ENCODE data around the gene TEX10. TPM values are rescaled to one million over a fixed set of nuclear protein-coding genes. Genes with fewer than 3 reads are reported as not detected.
A peak's percentile ranks its signal among the peaks of the same experiment; 100 is the strongest.
"Not testable (repeated sequence)": the region's sequence is repeated elsewhere in the genome, so short reads cannot be mapped to it uniquely, and the experiment has no call there.

TEX10 gene
- total RNA-seq, 1 donor from 2014 or later: 33.4 TPM

DNA sequence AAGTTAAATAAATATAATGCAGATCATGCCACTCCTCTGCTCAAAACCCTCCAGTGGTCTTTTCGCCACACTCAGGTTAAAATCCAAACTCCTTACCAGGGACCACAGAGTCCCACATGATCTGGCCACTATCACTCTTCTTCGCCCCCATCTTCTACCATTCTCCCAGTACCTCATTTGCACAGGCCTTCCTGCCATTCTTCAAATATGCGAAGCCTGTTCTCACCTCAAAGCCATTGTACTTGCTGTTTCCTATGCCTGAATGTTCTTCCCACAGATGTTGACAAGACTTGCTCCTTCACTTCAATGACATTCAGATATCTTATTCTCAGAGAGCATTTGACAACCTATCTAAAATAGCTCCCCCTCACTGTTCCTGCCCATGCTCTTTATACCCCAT lies 10.9 kb downstream of the TEX10 start:
- TF ChIP-seq, protein P1, sequence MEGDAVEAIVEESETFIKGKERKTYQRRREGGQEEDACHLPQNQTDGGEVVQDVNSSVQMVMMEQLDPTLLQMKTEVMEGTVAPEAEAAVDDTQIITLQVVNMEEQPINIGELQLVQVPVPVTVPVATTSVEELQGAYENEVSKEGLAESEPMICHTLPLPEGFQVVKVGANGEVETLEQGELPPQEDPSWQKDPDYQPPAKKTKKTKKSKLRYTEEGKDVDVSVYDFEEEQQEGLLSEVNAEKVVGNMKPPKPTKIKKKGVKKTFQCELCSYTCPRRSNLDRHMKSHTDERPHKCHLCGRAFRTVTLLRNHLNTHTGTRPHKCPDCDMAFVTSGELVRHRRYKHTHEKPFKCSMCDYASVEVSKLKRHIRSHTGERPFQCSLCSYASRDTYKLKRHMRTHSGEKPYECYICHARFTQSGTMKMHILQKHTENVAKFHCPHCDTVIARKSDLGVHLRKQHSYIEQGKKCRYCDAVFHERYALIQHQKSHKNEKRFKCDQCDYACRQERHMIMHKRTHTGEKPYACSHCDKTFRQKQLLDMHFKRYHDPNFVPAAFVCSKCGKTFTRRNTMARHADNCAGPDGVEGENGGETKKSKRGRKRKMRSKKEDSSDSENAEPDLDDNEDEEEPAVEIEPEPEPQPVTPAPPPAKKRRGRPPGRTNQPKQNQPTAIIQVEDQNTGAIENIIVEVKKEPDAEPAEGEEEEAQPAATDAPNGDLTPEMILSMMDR (IDR thresholded peaks at IDR 0.05; ENCODE audit: insufficient read depth, low read length, poor library complexity, severe bottlenecking): no peak
- DNase-seq (ENCODE audit: low read depth): no peak
- Histone ChIP-seq H3K4me3 (ENCODE audit: low read depth, low read length) (no peak overlapping the region), H3K36me3 (ENCODE audit: control insufficient read depth, insufficient read depth, low read length) (no peaks in the 10 kb centered on the region), H3K27me3 (ENCODE audit: control insufficient read depth, insufficient read depth, low read length) (no peaks in the 10 kb centered on the region)

DNA sequence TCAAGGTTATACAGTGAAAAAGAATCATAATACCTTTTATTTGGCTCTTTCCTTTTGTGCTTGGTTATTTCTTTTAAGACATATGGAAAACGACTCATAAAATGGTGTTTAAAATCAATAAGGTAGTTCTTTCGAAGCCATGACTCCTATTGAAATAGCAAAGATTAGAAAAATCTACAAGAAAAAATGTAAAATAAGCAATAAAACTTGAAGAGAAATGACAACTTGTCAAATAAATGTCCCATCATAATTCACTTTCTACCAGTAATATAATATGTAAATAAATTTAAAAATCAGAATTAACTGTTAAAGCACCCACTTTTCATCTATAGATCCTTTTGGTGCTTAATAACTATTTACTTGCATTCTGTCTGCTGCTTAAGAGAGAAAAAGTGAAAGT lies 12.5 kb downstream of the TEX10 start:
- Histone ChIP-seq H3K4me3 (ENCODE audit: low read depth, low read length) (no peak overlapping the region), H3K27me3 (ENCODE audit: control insufficient read depth, insufficient read depth, low read length) (no peaks in the 10 kb centered on the region), H3K36me3 (ENCODE audit: control insufficient read depth, insufficient read depth, low read length) (no peaks in the 10 kb centered on the region)
- DNase-seq (ENCODE audit: low read depth): no peak
- TF ChIP-seq, protein P1 (IDR thresholded peaks at IDR 0.05; ENCODE audit: insufficient read depth, low read length, poor library complexity, severe bottlenecking): no peak

DNA sequence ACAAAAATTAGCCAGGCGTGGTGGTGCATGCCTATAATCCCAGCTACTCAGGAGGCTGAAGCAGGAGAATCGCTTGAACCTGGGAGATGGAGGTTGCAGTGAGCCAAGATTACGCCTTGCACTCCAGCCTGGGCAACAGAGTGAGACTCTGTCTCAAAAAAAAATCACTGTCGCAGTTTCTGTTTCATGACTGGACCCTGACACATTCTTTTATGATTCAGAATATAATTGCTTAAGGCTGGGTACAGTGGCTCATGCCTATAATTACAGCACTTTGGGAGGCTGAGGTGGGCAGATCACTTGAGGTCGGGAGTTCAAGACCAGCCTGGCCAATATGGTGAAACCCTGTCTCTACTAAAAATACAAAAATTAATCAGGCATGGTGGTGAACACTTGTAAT lies 14.0 kb downstream of the TEX10 start:
- DNase-seq (ENCODE audit: low read depth); H3K36me3 ChIP-seq (ENCODE audit: control insufficient read depth, insufficient read depth, low read length); H3K4me3 ChIP-seq (ENCODE audit: low read depth, low read length); H3K27me3 ChIP-seq (ENCODE audit: control insufficient read depth, insufficient read depth, low read length): not testable (repeated sequence)

DNA sequence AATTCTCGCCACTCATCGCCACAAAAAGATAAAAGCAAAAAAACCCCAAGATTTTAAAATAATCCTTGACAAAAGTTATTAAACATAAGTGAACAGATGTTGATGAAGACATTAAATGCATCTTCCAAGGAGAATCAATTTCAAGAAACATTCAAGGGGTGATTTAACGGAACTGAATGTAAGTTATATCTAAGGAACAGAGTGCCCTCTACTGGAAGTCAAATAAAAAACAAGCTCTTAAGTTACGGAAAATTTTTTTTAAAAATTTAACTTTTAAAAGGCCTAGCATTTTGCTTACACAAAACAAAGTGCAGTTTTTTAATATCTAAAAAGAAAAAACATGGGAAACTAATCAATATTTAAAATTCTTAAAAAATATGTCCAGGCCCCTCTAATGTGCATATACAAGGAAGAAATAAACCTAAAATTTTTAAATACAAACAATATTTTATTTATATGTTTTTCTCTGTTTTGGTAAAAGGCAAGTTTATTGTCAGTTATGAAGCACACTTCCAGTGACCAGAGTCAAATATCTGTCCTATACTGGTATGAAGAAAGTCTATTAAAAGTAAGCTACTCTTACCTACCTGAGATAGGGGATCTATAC lies 28.0 kb downstream of the TEX10 start:
- no peaks in the 10 kb centered on the region for H3K27me3 ChIP-seq (ENCODE audit: control insufficient read depth, insufficient read depth, low read length)
- peak; percentile 28 for DNase-seq (ENCODE audit: low read depth)
- TF ChIP-seq, protein P1 (IDR thresholded peaks at IDR 0.05; ENCODE audit: insufficient read depth, low read length, poor library complexity, severe bottlenecking): peak; percentile 31
- no peak overlapping the region for H3K4me3 ChIP-seq (ENCODE audit: low read depth, low read length)
- no peaks in the 10 kb centered on the region for H3K36me3 ChIP-seq (ENCODE audit: control insufficient read depth, insufficient read depth, low read length)

DNA sequence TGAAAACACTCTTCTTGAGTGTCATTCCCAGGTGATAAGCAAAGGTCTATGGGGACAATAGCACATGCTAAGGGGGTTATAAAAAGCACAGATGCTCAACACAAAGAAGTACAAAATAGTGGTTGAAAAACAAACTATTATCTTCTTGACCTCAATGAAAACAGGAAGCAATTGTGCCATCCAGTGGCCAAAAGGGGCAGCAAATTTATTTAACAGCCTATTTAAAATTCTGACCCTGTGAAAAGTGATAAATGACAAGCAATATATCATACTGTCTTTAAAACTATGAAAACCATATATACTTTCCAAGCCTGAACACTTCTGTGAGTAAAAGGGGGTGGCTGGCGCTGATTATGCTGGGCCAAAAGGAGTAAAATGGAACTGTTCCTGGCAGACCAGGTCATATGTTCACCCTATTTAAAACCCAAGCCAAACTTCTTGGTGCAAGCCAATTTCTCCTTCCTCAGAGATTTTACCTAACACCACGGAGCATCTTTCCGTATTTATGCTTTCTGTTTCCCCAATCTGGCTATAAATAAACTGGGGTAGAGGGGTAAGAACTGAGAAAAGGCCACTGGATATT lies 29.7 kb downstream of the TEX10 start:
- H3K27me3 ChIP-seq (ENCODE audit: control insufficient read depth, insufficient read depth, low read length): no peaks in the 10 kb centered on the region
- TF ChIP-seq, protein P1 (IDR thresholded peaks at IDR 0.05; ENCODE audit: insufficient read depth, low read length, poor library complexity, severe bottlenecking): peak; percentile 52
- no peaks in the 10 kb centered on the region for H3K36me3 ChIP-seq (ENCODE audit: control insufficient read depth, insufficient read depth, low read length)
- DNase-seq (ENCODE audit: low read depth): no peak
- no peak overlapping the region for H3K4me3 ChIP-seq (ENCODE audit: low read depth, low read length)

DNA sequence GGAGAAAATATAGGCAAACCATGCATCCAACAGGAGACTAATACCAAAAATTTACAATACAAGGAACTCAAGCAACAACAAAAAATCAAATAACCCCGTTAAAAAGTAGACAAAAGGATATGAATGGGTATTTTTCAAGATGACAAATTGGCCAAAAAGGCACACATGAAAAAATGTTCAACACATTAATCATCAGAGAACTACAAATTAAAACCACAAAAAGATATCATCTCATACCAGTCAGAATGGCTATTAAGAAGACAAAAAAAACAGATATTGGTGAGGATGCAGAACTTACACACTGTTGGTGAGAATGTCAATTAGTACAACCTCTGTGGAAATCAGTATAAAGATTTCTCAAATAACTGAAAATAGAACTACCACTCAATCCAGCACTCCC lies 35.0 kb downstream of the TEX10 start:
- TF ChIP-seq, protein P1 (IDR thresholded peaks at IDR 0.05; ENCODE audit: insufficient read depth, low read length, poor library complexity, severe bottlenecking): no peak
- peaks cover 1% of the 10 kb centered on the region for H3K36me3 ChIP-seq (ENCODE audit: control insufficient read depth, insufficient read depth, low read length)
- H3K27me3 ChIP-seq (ENCODE audit: control insufficient read depth, insufficient read depth, low read length): no peaks in the 10 kb centered on the region
- H3K4me3 ChIP-seq (ENCODE audit: low read depth, low read length): no peak overlapping the region
- DNase-seq (ENCODE audit: low read depth): no peak
